Tibial nerve (tissue), 3 donors: ENCODE measurements around the gene RASGEF1C.

Experiments used
- CTCF ChIP-seq, 5 experiments: fragments of 200-600 bp in 3 of 5; fragments of 450-650 bp in 2 of 5; sonication (generic) in 3 of 5; IDR thresholded peaks; one replicate each; pipeline ENCODE4 v1.5.1; 2016 to 2019; ENCODE audit warnings: antibody characterized with exemption in 5 of 5, mild to moderate bottlenecking in 3 of 5, moderate library complexity in 2 of 5
- POLR2A ChIP-seq, 2 donors: fragments of 450-650 bp; IDR thresholded peaks; one replicate each; pipeline ENCODE4 v1.6.1; 2017; ENCODE audit warnings: antibody characterized with exemption in 2 of 2, mild to moderate bottlenecking in 2 of 2, moderate library complexity in 2 of 2

- TF ChIP-seq CTCF (IDR thresholded peaks at IDR 0.05) (peak in 3 of 5 experiments; percentile 14 to 17 (median 15)), POLR2A (IDR thresholded peaks at IDR 0.05) (no peak)
Measured at GRCh38 chr5:180090769-180091546, 118.1 kb downstream of the RASGEF1C start.
